Mesodermal cell (in vitro differentiated cells): ENCODE measurements around the gene COPA.

ENCODE experiments used
- H3K27ac ChIP-seq: 2 replicates; pipeline ENCODE4 v1.7.0; 2013; ENCODE audit warnings: mild to moderate bottlenecking, low read depth, low read length, moderate library complexity; ENCODE audit not compliant: severe bottlenecking
- H3K36me3 ChIP-seq: 2 replicates; pipeline ENCODE4 v1.7.1; 2013; ENCODE audit warnings: mild to moderate bottlenecking, low read length, moderate library complexity; ENCODE audit not compliant: control insufficient read depth, insufficient read depth
- H3K4me1 ChIP-seq: one replicate; pipeline ENCODE4 v1.7.1; 2013; ENCODE audit warnings: mild to moderate bottlenecking, low read length; ENCODE audit not compliant: insufficient read depth, control insufficient read depth, poor library complexity, severe bottlenecking
- H3K4me3 ChIP-seq: 2 replicates; pipeline ENCODE4 v1.7.0; 2013; ENCODE audit warnings: low read length, control low read depth, mild to moderate bottlenecking; ENCODE audit not compliant: insufficient read depth, poor library complexity, severe bottlenecking; ENCODE audit errors: extremely low read depth
- H3K9me3 ChIP-seq: 2 replicates; pipeline ENCODE4 v1.7.1; 2013; ENCODE audit warnings: mild to moderate bottlenecking, low read length, moderate library complexity; ENCODE audit not compliant: control insufficient read depth
- WGBS, 2 experiments: methylation state at CpG; one replicate each; pipeline ENCODE4 v1.1.5; 2013; ENCODE audit warnings: missing lambda C conversion rate in 2 of 2; ENCODE audit not compliant: insufficient coverage in 2 of 2; 5-methylcytosine and 5-hydroxymethylcytosine counted together

COPA gene

DNA sequence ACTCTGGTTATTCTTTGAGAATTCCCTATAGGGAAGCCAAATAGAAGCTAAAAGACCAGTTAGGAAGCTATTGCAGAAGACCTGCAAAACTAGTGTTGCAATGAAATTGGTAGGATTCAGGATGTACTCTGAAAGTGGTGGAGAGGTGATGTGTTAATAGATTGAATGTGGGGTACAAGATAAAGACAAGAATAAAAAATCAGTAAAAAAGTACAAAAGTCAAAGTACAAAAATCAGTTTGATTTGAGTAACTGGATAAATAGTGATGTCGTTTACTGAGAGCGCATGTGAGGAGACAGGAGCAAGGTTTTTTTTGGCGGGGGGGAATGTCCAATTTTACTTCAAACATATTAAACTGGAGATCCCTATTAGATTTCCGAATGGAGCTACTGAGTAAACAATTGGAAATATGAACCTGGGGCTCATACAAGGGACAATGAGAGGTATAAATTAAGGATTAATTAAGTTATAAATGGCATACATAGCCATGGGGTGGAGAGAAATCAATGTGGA lies 78.2 kb downstream of the COPA start:
- H3K9me3 ChIP-seq, result no peaks in the 10 kb centered on the region
- H3K4me1 ChIP-seq, result peaks cover 17% of the 10 kb centered on the region
- H3K27ac ChIP-seq, result no peak overlapping the region
- H3K4me3 ChIP-seq, result no peak overlapping the region
- 100% methylated on average over 1 of the region's 4 CpGs; no CpG with 5 or more reads in 1 of the 2 experiments for WGBS, 2 experiments
- peaks cover under 1% of the 10 kb centered on the region for H3K36me3 ChIP-seq

DNA sequence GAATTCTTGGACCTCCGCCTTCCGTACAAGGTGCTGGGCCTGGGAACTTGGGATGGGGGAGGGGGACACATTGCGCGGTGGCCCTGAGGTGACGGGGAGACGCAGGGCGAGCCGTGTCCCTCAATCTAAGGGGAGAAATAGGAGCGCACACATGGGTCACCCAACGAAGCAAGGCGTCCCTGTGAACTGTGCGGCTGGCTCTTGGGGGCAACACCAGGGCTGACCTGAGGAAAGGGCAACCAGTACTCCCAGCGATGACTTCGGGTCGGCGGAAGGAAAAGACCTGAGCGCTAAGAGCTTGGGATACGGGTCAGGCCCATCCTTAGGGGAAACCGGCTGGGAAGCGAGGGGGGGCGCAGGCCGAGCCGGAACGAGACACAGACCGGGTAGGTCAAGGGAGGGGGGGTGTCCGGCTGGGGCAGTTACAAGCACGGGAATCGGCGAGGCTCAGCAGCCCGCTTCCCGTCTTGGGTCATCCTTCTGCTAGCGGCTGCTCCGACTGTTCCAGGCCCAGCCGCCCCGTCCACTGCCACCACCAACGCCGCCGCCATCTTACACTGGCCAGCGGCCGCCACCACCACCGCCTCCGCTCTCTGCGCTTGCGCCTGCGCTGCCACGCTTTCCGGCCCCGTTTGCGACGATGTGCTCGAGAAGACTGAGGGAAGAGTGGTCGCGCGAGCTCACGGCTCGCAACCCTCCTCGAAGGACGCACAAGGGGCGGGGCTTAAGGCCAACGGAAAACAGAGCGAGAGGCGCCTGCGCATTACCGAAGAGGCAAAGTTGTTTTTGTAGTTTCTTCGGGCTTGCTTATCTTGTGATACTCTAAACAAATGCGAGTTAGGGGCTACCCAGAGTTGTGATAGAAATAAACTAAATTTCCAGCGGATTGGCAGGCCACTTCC lies 80.9 kb downstream of the COPA start, which contains the start of gene DCAF8:
DCAF8 (minus strand) TSS at position 657 of the 902 bp plus-strand sequence. CDS start 18,541 bp downstream, outside the sequence.
- H3K4me3 ChIP-seq, result peak within 1 kb of the TSS; percentile 78
- WGBS, 2 experiments, result 0 to 1% methylated on average over 51 to 54 of the region's 67 CpGs

DNA sequence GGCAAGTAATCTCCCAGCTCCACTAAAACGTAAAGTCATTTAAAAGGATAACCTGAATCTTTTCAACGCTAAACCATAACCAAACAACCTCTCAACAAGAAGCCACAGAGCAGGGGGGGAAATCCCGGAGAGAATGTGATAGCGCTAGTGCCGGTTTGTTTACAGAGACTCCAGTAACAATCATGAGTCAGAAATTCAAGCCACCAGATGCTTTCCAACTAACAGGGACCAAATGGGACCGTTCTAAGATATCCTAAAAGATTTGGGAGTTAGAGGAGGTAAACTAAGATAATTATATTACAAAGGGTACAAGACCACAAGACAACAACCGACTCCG lies 81.5 kb downstream of the COPA start:
- no peaks in the 10 kb centered on the region for H3K9me3 ChIP-seq
- peak overlapping the region; percentile 78 for H3K4me3 ChIP-seq
- 0% methylated on average over 3 of the region's 8 CpGs; no CpG with 5 or more reads in 1 of the 2 experiments for WGBS, 2 experiments
- peaks cover 13% of the 10 kb centered on the region for H3K36me3 ChIP-seq
- H3K27ac ChIP-seq, result peak overlapping the region; percentile 94
- H3K4me1 ChIP-seq, result peaks cover 17% of the 10 kb centered on the region

More for the DNA sequence above, 80.9 kb downstream of the COPA start, which contains the start of gene DCAF8:
- Histone ChIP-seq H3K36me3 (peaks cover 11% of the 10 kb centered on the region), H3K4me1 (peaks cover 17% of the 10 kb centered on the region), H3K9me3 (no peaks in the 10 kb centered on the region), H3K27ac (peak within 1 kb of the TSS; percentile 94)

DNA sequence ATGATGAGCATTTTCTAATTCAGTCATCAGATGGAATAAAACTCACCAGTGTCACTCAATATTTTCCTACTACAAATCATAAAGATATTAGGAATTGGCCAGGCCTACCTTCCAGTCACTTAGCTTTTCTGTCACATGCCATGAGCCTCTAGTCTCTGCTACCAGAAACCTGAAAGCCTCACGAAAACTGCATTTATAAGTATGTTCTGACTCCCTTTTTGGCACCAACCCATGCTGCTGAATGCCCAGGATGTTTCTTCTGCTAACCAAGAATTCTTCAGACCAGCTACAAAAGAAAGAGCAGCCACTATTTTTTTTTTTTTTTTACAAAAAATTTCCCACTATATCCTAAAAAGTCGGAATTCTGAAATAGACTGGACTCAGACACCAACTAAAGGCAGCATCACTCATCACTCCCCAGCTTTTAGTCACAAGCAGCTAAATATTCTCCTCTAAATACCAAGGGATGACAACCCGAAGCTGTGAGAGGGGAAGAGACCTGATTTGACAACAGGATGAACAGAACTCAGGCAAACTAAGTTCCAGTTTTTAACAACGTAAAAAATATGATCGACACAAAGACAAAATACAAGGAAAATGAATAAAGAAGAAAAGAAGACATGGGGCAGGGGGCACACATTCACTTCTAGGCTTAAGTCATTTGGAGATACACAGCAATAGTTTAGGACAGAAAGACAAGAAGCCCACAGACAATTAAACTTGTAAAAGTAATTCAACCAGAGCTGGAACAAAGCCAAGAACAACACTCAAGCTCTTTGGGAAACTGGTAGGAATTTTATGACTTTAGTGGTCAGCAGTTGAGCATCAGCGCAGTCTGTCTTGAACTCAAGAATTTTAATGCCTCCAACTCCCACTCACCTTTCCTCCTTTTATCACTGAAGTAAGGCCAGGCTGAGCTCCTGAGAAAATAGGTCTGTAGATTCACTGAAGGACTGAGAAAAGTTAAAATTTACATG lies 82.4 kb downstream of the COPA start:
- Histone ChIP-seq H3K27ac (peak overlapping the region; percentile 94), H3K4me1 (peaks cover 17% of the 10 kb centered on the region), H3K4me3 (peak overlapping the region; percentile 78), H3K36me3 (peaks cover 16% of the 10 kb centered on the region), H3K9me3 (no peaks in the 10 kb centered on the region)
- WGBS, 2 experiments, result 61 to 89% methylated on average over 2 to 3 of the region's 6 CpGs

DNA sequence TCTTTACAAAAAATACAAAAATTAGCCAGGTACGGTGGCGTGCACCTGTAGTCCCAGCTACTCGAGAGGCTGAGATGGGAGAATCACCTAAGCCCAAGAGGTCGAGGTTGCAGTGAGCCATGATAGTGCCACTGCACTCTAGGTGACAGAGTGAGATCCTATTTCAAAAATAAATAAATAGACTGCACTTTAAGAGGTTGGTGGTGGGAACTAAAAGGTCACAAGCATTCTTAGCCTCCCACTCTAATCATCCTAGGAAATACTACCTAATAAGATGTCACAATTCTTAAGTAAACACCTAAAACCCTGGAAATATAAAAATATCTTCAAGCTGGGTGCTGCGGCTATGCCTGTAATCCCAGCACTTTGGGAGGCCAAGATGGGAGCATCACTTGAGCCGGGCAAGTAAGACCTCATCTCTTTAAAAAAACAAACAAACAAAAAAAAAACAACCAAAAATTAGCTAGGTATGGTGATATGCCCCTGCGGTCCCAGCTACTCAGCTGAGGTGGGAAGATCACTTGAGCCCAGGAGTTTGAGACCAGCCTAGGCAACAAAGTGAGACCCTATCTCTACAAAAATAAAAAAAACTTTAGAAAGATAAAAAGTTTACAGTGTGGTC lies 84.8 kb downstream of the COPA start:
- H3K4me3 ChIP-seq, result no peak overlapping the region
- no peaks in the 10 kb centered on the region for H3K9me3 ChIP-seq
- peaks cover 38% of the 10 kb centered on the region for H3K36me3 ChIP-seq
- WGBS, 2 experiments, result 96 to 100% methylated on average over 3 to 4 of the region's 7 CpGs
- H3K27ac ChIP-seq, result no peak overlapping the region
- H3K4me1 ChIP-seq, result peaks cover 17% of the 10 kb centered on the region

DNA sequence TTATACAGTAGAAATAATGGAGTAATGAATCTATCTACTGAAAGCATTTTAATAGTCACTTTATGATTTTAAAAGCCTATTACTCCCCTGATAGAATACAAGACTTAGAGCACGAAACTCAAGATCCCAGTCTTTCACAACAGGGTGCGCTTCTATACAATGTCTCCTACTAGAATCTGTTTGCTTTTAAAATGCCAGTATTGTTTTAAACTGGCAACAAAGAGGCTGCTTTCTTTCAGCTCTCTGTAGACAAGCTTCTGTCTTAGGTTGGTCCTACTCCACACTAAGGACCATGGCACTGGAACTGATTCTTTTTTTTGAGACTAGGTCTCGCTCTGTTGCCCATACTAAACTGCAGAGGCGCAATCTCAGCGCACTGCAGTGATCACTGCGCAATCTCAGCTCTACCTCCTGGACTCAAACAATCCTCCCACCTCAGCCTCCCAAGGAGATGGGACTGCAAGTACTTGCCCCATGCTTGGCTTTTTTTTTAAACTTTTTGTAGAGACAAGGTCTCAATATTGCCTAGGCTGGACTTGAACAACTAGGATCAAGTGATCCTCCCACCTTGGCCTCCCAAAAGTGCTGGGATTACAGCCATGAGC lies 85.5 kb downstream of the COPA start:
- Histone ChIP-seq H3K36me3 (peaks cover 38% of the 10 kb centered on the region), H3K9me3 (no peaks in the 10 kb centered on the region), H3K4me1 (peaks cover 12% of the 10 kb centered on the region), H3K27ac (no peak overlapping the region), H3K4me3 (no peak overlapping the region)
- WGBS, 2 experiments, result 90 to 98% methylated on average over 4 to 6 of the region's 6 CpGs

DNA sequence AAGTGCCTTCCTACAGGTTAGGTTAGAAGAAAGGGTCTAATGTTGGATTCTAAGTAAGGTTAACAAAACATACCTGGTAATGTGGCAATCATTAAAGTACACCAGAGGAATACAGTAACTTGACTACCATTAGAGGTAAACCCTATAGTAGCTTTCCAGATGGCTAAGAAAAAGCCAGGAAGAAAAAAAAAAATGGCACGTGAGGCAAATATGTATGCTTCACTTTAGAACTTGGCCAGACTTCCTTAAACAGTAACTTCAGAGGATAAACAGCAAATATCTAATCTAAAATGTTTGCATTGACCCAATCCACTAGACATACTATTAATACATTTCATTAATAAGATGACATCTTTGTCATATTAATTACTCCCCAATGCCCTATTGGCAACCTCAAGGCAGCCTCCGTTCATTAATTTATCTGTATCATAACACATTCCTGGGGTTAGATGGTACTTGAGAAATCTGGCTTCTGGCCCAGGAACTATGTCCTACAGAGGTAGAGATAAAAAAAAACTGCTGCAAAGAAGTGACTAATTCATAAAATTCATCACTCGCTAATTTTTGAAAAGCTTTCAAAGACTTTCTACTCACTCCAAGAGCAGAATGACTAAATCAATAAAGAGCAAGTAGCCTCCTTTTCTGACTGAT lies 86.5 kb downstream of the COPA start:
- WGBS, 2 experiments, result 100% methylated on average over 1 of the region's 3 CpGs; no CpG with 5 or more reads in 1 of the 2 experiments
- Histone ChIP-seq H3K27ac (no peak overlapping the region), H3K36me3 (peaks cover 42% of the 10 kb centered on the region), H3K4me3 (no peak overlapping the region), H3K4me1 (peaks cover 12% of the 10 kb centered on the region), H3K9me3 (no peaks in the 10 kb centered on the region)

DNA sequence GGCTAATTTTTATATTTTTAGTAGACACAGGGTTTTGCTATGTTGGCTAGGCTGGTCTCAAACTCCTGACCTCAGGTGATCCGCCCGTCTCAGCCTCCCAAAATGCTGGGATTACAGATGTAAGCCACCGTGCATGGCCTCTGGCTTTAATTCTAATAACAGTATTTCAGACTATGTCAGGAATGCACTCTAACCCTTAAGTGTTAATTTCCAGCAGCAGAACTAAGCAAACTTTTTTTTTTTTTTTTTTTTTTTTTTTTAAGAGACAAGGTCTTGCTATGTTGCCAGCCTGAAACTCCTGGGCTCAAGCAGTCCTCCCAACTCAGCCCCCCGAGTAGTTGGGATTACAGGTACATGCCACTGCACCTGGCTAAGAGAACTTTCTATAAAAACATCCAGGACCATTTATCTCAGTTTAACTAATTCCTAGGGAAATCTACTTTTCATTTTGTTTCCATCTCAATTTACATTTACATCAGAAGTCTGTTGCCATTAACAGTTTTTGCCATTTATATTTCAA lies 87.2 kb downstream of the COPA start:
- WGBS, 2 experiments, result 97% methylated on average over 3 to 4 of the region's 4 CpGs
- Histone ChIP-seq H3K36me3 (peaks cover 45% of the 10 kb centered on the region), H3K4me3 (no peak overlapping the region), H3K27ac (no peak overlapping the region), H3K4me1 (peaks cover 8% of the 10 kb centered on the region), H3K9me3 (no peaks in the 10 kb centered on the region)

DNA sequence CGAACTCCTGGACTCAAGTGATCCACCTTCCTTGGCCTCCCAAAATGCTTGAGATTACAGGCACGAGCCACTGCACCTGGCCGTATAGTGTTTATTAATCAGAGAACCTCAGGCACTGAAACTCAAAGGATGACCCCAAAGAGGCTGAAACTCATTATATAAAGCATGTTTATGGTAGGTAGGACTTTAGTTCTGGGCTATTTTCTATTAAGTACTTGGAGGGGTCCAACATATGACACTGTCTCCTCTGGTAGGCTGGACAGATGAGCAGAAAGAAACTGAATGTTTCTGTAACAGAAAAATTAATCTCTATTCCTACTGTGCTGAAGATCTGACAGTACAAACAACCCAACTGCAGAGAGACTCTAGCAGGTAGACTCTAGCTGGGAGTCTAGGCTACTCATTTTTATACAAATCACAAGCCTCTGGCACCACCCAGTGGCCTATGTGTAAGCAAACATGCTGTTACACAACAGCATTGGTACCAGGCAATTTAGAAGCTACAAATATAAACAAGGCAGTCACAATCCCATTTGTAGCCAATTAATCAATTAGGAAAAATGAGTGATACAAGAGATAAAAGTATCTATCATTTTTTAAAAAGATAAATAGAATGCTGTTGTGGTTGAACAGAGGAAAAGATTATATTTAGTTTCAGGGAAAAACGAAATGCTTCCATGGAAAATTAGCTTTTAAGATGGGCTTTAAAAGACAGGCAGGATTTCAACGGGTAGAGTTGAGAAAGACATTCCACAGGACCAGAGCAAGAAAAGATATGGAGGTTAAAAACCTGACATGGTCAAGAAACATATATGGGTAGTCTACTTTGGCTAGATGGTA lies 91.1 kb downstream of the COPA start:
- WGBS, 2 experiments, result 63 to 74% methylated on average over 3 to 4 of the region's 5 CpGs
- no peaks in the 10 kb centered on the region for H3K4me1 ChIP-seq
- H3K36me3 ChIP-seq, result peaks cover 43% of the 10 kb centered on the region
- H3K9me3 ChIP-seq, result no peaks in the 10 kb centered on the region
- peak overlapping the region; percentile 46 for H3K27ac ChIP-seq
- no peak overlapping the region for H3K4me3 ChIP-seq
